ENCODE measurements around the gene TCF3.
A peak's percentile ranks its signal among the peaks of the same experiment; 100 is the strongest.

TCF3 gene

GRCh38 chr19:1590641-1591397 is 61.6 kb downstream of the TCF3 start:
- Histone ChIP-seq H2AFZ (ENCODE audit: low read depth, low read length) (no peak overlapping the region), H3K27ac (ENCODE audit: low read length) (peak overlapping the region; percentile 96), H4K20me1 (ENCODE audit: insufficient read depth, low read length) (peaks cover 38% of the 10 kb centered on the region)

GRCh38 chr19:1587872-1588271 is 64.5 kb downstream of the TCF3 start:
- H3K4me3 ChIP-seq (ENCODE audit: low read depth in 1 of 2, low read length in 2 of 2): no peak overlapping the region
- no peaks in the 10 kb centered on the region for H3K9me3 ChIP-seq (ENCODE audit: insufficient read depth, low read length, severe bottlenecking)
- ATAC-seq (ENCODE audit: insufficient read depth, low read depth): no peak
- peaks cover 19% of the 10 kb centered on the region for H3K4me1 ChIP-seq (ENCODE audit: insufficient read depth, low read length)
- no peaks in the 10 kb centered on the region for H3K27me3 ChIP-seq (ENCODE audit: insufficient read depth, low read length, poor library complexity)
- H2AFZ ChIP-seq (ENCODE audit: low read depth, low read length): no peak overlapping the region
- DNase-seq: no peak
- peaks cover 61% of the 10 kb centered on the region for H3K36me3 ChIP-seq (ENCODE audit: insufficient read depth, low read length)
- no peak overlapping the region for H3K9ac ChIP-seq (ENCODE audit: low read depth, low read length)
- peaks cover 87% of the 10 kb centered on the region for H3K79me2 ChIP-seq (ENCODE audit: insufficient read depth, low read length)
- H3K27ac ChIP-seq (ENCODE audit: low read length): no peak overlapping the region
- no peak overlapping the region for H3K4me2 ChIP-seq (ENCODE audit: insufficient read depth, low read length)
- H4K20me1 ChIP-seq (ENCODE audit: insufficient read depth, low read length): peaks cover 54% of the 10 kb centered on the region
- no peak for TF ChIP-seq EZH2 (IDR thresholded peaks at IDR 0.05; ENCODE audit: borderline replicate concordance, low read depth, low read length, severe bottlenecking)
- no peak for TF ChIP-seq CTCF (IDR thresholded peaks at IDR 0.05; ENCODE audit: borderline replicate concordance, extremely low read depth, low read length, poor library complexity, severe bottlenecking)

More at GRCh38 chr19:1590641-1591397, 61.6 kb downstream of the TCF3 start:
- Histone ChIP-seq H3K4me3 (ENCODE audit: low read depth in 1 of 2, low read length in 2 of 2) (peak overlapping the region; percentile 84 to 89; a peak in 3 of 4 replicates), H3K9me3 (ENCODE audit: insufficient read depth, low read length, severe bottlenecking) (no peaks in the 10 kb centered on the region), H3K79me2 (ENCODE audit: insufficient read depth, low read length) (peaks cover 64% of the 10 kb centered on the region), H3K9ac (ENCODE audit: low read depth, low read length) (peak overlapping the region; percentile 100), H3K4me2 (ENCODE audit: insufficient read depth, low read length) (peak overlapping the region; percentile 72), H3K36me3 (ENCODE audit: insufficient read depth, low read length) (peaks cover 38% of the 10 kb centered on the region), H3K4me1 (ENCODE audit: insufficient read depth, low read length) (peaks cover 28% of the 10 kb centered on the region), H3K27me3 (ENCODE audit: insufficient read depth, low read length, poor library complexity) (no peaks in the 10 kb centered on the region)
- TF ChIP-seq CTCF (IDR thresholded peaks at IDR 0.05; ENCODE audit: borderline replicate concordance, extremely low read depth, low read length, poor library complexity, severe bottlenecking): peak; percentile 44
- no peak for TF ChIP-seq EZH2 (IDR thresholded peaks at IDR 0.05; ENCODE audit: borderline replicate concordance, low read depth, low read length, severe bottlenecking)
- ATAC-seq (ENCODE audit: insufficient read depth, low read depth) (peak; percentile 49), DNase-seq (peak; percentile 53)

DNA sequence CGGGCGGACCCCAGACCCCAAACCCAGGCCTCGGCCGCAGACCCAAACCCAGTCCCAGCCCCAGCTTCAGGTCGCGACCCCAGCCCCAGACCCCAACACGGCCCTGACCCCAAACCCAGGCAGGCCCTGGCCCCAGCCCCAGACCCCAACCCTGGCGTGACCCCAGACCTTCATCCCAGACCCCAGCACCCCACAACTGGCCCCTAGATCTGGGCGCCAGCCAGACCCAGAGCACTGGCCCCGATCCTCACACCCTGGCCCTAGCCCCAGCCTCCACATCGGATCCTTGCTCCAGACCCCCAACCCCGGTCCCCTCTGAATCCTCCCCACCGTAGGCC is 67.2 kb downstream of the TCF3 start:
- DNase-seq (no peak), ATAC-seq (ENCODE audit: insufficient read depth, low read depth) (no peak)
- no peak overlapping the region for H3K4me2 ChIP-seq (ENCODE audit: insufficient read depth, low read length)
- H3K79me2 ChIP-seq (ENCODE audit: insufficient read depth, low read length): peaks cover 70% of the 10 kb centered on the region
- TF ChIP-seq EZH2 (IDR thresholded peaks at IDR 0.05; ENCODE audit: borderline replicate concordance, low read depth, low read length, severe bottlenecking) (no peak), CTCF (IDR thresholded peaks at IDR 0.05; ENCODE audit: borderline replicate concordance, extremely low read depth, low read length, poor library complexity, severe bottlenecking) (no peak)
- no peak overlapping the region for H3K9ac ChIP-seq (ENCODE audit: low read depth, low read length)
- H3K27ac ChIP-seq (ENCODE audit: low read length): no peak overlapping the region
- H3K4me3 ChIP-seq (ENCODE audit: low read depth in 1 of 2, low read length in 2 of 2): no peak overlapping the region
- no peak overlapping the region for H2AFZ ChIP-seq (ENCODE audit: low read depth, low read length)
- H3K36me3 ChIP-seq (ENCODE audit: insufficient read depth, low read length): peaks cover 70% of the 10 kb centered on the region
- H3K9me3 ChIP-seq (ENCODE audit: insufficient read depth, low read length, severe bottlenecking): no peaks in the 10 kb centered on the region
- H3K4me1 ChIP-seq (ENCODE audit: insufficient read depth, low read length): peaks cover 7% of the 10 kb centered on the region
- no peaks in the 10 kb centered on the region for H3K27me3 ChIP-seq (ENCODE audit: insufficient read depth, low read length, poor library complexity)
- H4K20me1 ChIP-seq (ENCODE audit: insufficient read depth, low read length): peaks cover 62% of the 10 kb centered on the region
